ENCODE results near the gene VASP.

Gene VASP

DNA sequence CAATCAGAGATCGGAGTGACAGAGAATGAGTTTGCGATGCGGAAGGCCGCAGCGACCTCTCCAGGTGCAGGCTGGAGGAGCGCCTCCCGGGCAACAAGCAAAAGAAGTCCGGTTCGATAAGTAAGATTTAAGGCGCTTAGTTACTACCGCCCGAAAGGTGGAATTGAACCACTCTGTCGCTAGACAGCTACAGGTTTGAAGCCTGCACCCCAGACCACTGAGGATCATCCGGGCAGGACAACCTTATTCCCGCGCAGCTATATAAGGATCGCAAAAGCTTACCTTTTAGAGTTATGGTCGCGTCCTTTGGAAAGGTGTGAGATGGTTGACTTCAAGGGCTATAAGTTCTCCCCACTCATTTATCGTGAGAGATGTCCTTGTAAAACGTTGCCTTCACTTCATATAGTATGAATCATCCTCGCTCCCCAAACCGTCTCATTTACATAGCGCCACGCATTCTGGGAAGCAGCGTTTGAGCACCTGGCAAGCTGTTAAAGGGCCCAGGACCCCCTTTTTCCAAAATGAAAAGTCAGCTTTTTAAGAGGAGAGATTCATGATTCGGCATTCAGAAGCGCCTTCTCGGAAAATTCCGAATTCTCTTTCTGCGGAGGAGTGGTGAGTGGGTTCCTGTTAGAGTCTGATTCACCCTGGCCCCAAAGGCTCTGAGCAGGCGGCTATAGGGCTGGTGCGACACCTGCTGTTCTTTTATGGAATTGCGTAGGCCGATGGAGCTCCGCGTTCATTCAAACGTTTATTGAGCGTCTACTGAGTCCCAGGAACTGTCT is 28.6 kb upstream of the VASP start:
- peak overlapping the region; percentile 64 for H2AFZ ChIP-seq (ENCODE audit: low read length)
- peak; percentile 95 for DNase-seq
- no peaks in the 10 kb centered on the region for H3K9me2 ChIP-seq (replicated peaks; ENCODE audit: insufficient read depth, low read length)
- no peaks in the 10 kb centered on the region for H3K79me2 ChIP-seq (ENCODE audit: low read length)
- H3K4me3 ChIP-seq (ENCODE audit: low read length) = peak overlapping the region; percentile 65
- H3K27ac ChIP-seq (ENCODE audit: low read length) = peak overlapping the region; percentile 89
- H3K27me3 ChIP-seq (replicated peaks; ENCODE audit: insufficient read depth, low read length) = no peaks in the 10 kb centered on the region; the same call in 1 of the 2 replicates
- H3K4me2 ChIP-seq (ENCODE audit: low read depth, low read length) = peak overlapping the region; percentile 98
- H3K9ac ChIP-seq (ENCODE audit: low read length) = peak overlapping the region; percentile 94
- H3F3A ChIP-seq (ENCODE audit: insufficient read depth, low read length) = peaks cover 14% of the 10 kb centered on the region
- H3K4me1 ChIP-seq (ENCODE audit: low read length) = peaks cover 12% of the 10 kb centered on the region
- H3K9me3 ChIP-seq (replicated peaks; ENCODE audit: insufficient read depth, low read length) = no peaks in the 10 kb centered on the region
- no peaks in the 10 kb centered on the region for H3K36me3 ChIP-seq (replicated peaks; ENCODE audit: insufficient read depth, low read length)
- TF ChIP-seq, protein P1, sequence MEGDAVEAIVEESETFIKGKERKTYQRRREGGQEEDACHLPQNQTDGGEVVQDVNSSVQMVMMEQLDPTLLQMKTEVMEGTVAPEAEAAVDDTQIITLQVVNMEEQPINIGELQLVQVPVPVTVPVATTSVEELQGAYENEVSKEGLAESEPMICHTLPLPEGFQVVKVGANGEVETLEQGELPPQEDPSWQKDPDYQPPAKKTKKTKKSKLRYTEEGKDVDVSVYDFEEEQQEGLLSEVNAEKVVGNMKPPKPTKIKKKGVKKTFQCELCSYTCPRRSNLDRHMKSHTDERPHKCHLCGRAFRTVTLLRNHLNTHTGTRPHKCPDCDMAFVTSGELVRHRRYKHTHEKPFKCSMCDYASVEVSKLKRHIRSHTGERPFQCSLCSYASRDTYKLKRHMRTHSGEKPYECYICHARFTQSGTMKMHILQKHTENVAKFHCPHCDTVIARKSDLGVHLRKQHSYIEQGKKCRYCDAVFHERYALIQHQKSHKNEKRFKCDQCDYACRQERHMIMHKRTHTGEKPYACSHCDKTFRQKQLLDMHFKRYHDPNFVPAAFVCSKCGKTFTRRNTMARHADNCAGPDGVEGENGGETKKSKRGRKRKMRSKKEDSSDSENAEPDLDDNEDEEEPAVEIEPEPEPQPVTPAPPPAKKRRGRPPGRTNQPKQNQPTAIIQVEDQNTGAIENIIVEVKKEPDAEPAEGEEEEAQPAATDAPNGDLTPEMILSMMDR (IDR thresholded peaks at IDR 0.05; ENCODE audit: low read length) = peak; percentile 97
- no peak for TF ChIP-seq EZH2 (optimal IDR thresholded peaks at IDR 0.05; ENCODE audit: low read depth, low read length)
- TF ChIP-seq EZH2phosphoT487 (IDR thresholded peaks at IDR 0.05; ENCODE audit: low read length) = no peak
- H4K20me1 ChIP-seq (ENCODE audit: insufficient read depth, low read length) = no peaks in the 10 kb centered on the region

- no peak overlapping the region for H3K9ac ChIP-seq (ENCODE audit: low read length)
These were observed 24.2 kb upstream of the VASP start for GRCh38 chr19:45483033-45483432.

DNA sequence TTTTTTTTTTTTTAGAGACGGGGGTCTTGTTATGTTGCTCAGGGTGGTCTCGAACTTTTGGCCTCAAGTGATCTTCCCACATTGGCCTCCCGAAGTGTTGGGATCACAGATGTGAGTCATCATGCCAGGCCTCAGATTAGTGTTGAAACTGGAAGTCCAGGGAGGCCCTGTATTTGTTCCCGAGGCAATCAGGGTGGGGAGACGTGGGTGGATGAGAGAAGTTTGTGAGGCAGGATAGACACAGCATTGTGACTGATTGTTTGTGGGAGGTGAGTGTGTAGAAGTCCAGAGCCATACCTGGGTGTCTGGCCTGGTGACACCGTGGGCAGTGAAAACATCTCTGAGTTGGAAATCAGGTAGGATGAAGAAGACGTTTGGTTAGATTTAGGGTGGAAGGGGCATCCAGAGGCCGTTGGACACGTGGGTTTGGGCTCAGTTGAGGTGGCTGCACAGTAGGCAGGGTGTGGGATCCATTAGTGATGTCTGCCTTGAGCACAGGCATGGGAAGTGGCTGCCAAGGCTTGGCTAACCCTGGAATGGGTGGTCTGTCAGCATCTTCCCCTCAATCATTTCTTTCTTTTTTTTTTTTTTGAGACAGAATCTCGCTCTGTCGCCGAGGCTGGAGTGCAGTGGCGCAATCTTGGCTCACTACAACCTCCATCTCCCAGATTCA is 22.9 kb upstream of the VASP start:
- Histone ChIP-seq H4K20me1 (ENCODE audit: insufficient read depth, low read length) (no peaks in the 10 kb centered on the region), H3K79me2 (ENCODE audit: low read length) (no peaks in the 10 kb centered on the region), H3K9me2 (replicated peaks; ENCODE audit: insufficient read depth, low read length) (no peaks in the 10 kb centered on the region), H3K4me3 (ENCODE audit: low read length) (no peak overlapping the region), H3F3A (ENCODE audit: insufficient read depth, low read length) (no peaks in the 10 kb centered on the region), H3K9me3 (replicated peaks; ENCODE audit: insufficient read depth, low read length) (no peaks in the 10 kb centered on the region), H2AFZ (ENCODE audit: low read length) (no peak overlapping the region), H3K36me3 (replicated peaks; ENCODE audit: insufficient read depth, low read length) (no peaks in the 10 kb centered on the region), H3K4me2 (ENCODE audit: low read depth, low read length) (no peak overlapping the region), H3K27me3 (replicated peaks; ENCODE audit: insufficient read depth, low read length) (peaks cover 21% of the 10 kb centered on the region), H3K4me1 (ENCODE audit: low read length) (peaks cover 3% of the 10 kb centered on the region; the same call in 1 of the 2 replicates), H3K27ac (ENCODE audit: low read length) (no peak overlapping the region), H3K9ac (ENCODE audit: low read length) (no peak overlapping the region)
- TF ChIP-seq EZH2 (optimal IDR thresholded peaks at IDR 0.05; ENCODE audit: low read depth, low read length) = no peak
- no peak for TF ChIP-seq EZH2phosphoT487 (IDR thresholded peaks at IDR 0.05; ENCODE audit: low read length)
- TF ChIP-seq, protein P1 (IDR thresholded peaks at IDR 0.05; ENCODE audit: low read length) = no peak
- DNase-seq = no peak

More at GRCh38 chr19:45483033-45483432, 24.2 kb upstream of the VASP start:
- TF ChIP-seq, protein P1 (IDR thresholded peaks at IDR 0.05; ENCODE audit: low read length) = no peak
- TF ChIP-seq EZH2 (optimal IDR thresholded peaks at IDR 0.05; ENCODE audit: low read depth, low read length) (no peak), EZH2phosphoT487 (IDR thresholded peaks at IDR 0.05; ENCODE audit: low read length) (no peak)
- Histone ChIP-seq H3K27me3 (replicated peaks; ENCODE audit: insufficient read depth, low read length) (peaks cover 7% of the 10 kb centered on the region), H3K36me3 (replicated peaks; ENCODE audit: insufficient read depth, low read length) (no peaks in the 10 kb centered on the region), H3K79me2 (ENCODE audit: low read length) (no peaks in the 10 kb centered on the region), H3K4me3 (ENCODE audit: low read length) (no peak overlapping the region), H3F3A (ENCODE audit: insufficient read depth, low read length) (peaks cover 8% of the 10 kb centered on the region), H4K20me1 (ENCODE audit: insufficient read depth, low read length) (no peaks in the 10 kb centered on the region), H3K4me1 (ENCODE audit: low read length) (peaks cover 8% of the 10 kb centered on the region), H2AFZ (ENCODE audit: low read length) (no peak overlapping the region), H3K4me2 (ENCODE audit: low read depth, low read length) (no peak overlapping the region), H3K9me3 (replicated peaks; ENCODE audit: insufficient read depth, low read length) (no peaks in the 10 kb centered on the region), H3K9me2 (replicated peaks; ENCODE audit: insufficient read depth, low read length) (no peaks in the 10 kb centered on the region), H3K27ac (ENCODE audit: low read length) (no peak overlapping the region)
- no peak for DNase-seq

Measured in MM.1S (cell line).